HepG2 (cell line): ENCODE data around the gene FETUB. TPM values are rescaled to one million over a fixed set of nuclear protein-coding genes. Genes with fewer than 3 reads are reported as not detected.

Experiments used
- AKAP8 ChIP-seq: sonication (generic); formaldehyde crosslinking; IDR thresholded peaks from 2 replicates; pipeline ENCODE4 v1.5.1; 2020; ENCODE audit warnings: mild to moderate bottlenecking, missing genetic modification reagents
- GTF3A ChIP-seq: sonication (generic); formaldehyde crosslinking; conservative IDR thresholded peaks from 2 replicates; pipeline ENCODE4 v1.4.0; 2020; ENCODE audit warnings: mild to moderate bottlenecking, missing genetic modification reagents
- GZF1 ChIP-seq: sonication (generic); formaldehyde crosslinking; IDR thresholded peaks from 2 replicates; pipeline ENCODE4 v1.5.1; 2020; ENCODE audit warnings: mild to moderate bottlenecking, missing genetic modification reagents
- HNRNPLL ChIP-seq: fragments of 200-400 bp; formaldehyde crosslinking; IDR thresholded peaks from 2 replicates; pipeline ENCODE4 v1.6.1; 2017; ENCODE audit warnings: mild to moderate bottlenecking, low read depth, low read length; ENCODE audit not compliant: poor library complexity, severe bottlenecking
- IKZF4 ChIP-seq: sonication (generic); formaldehyde crosslinking; IDR thresholded peaks from 2 replicates; pipeline ENCODE4 v1.5.1; 2020; ENCODE audit warnings: borderline replicate concordance, mild to moderate bottlenecking, low read depth, missing genetic modification reagents; ENCODE audit errors: not compliant biosample characterization
- MXD4 ChIP-seq: IDR thresholded peaks from 2 replicates; pipeline ENCODE4 v1.6.1; 2016; ENCODE audit warnings: mild to moderate bottlenecking, missing biosample characterization, missing genetic modification reagents
- SNAI1 ChIP-seq: sonication (generic); formaldehyde crosslinking; IDR thresholded peaks from 2 replicates; pipeline ENCODE4 v1.5.0; 2020; ENCODE audit warnings: mild to moderate bottlenecking, missing genetic modification reagents, borderline replicate concordance
- SOX6 ChIP-seq, 2 experiments: fragments of 450-650 bp in 1 of 2; sonication (generic) in 1 of 2; formaldehyde crosslinking in 1 of 2; IDR thresholded peaks; 2 replicates each; pipeline versions ENCODE4 v1.4.0 to v1.6.1; 2017 to 2020; ENCODE audit warnings: antibody characterized with exemption in 1 of 2, mild to moderate bottlenecking in 1 of 2, missing genetic modification reagents in 1 of 2
- SYNCRIP ChIP-seq: fragments of 200-400 bp; formaldehyde crosslinking; IDR thresholded peaks from 2 replicates; pipeline ENCODE4 v1.6.1; 2018; ENCODE audit warnings: mild to moderate bottlenecking, low read depth, low read length; ENCODE audit not compliant: insufficient read depth
- TSC22D2 ChIP-seq: sonication (generic); formaldehyde crosslinking; IDR thresholded peaks from 2 replicates; pipeline ENCODE4 v1.5.1; 2020; ENCODE audit warnings: missing genetic modification reagents, mild to moderate bottlenecking, borderline replicate concordance
- ZBTB20 ChIP-seq: sonication (generic); formaldehyde crosslinking; IDR thresholded peaks from 2 replicates; pipeline ENCODE4 v1.8.1; 2023; ENCODE audit warnings: missing genetic modification reagents, low read depth, mild to moderate bottlenecking, borderline replicate concordance
- ZBTB39 ChIP-seq: sonication (generic); formaldehyde crosslinking; IDR thresholded peaks from 2 replicates; pipeline ENCODE4 v1.5.0; 2020; ENCODE audit warnings: missing genetic modification reagents
- ZBTB40 ChIP-seq, 2 experiments: fragments of 450-650 bp in 1 of 2; sonication (generic) in 1 of 2; formaldehyde crosslinking in 1 of 2; IDR thresholded peaks; 2 replicates each; pipeline versions ENCODE4 v1.6.1 to v1.8.0; 2016 to 2022; ENCODE audit warnings: antibody characterized with exemption in 1 of 2, mild to moderate bottlenecking in 1 of 2, missing genetic modification reagents in 1 of 2
- ZNF264 ChIP-seq: sonication (generic); formaldehyde crosslinking; IDR thresholded peaks from 2 replicates; pipeline ENCODE4 v1.4.0; 2020; ENCODE audit warnings: missing genetic modification reagents
- ZNF563 ChIP-seq: sonication (generic); formaldehyde crosslinking; IDR thresholded peaks from 2 replicates; pipeline ENCODE4 v1.8.0; 2022; ENCODE audit warnings: mild to moderate bottlenecking, moderate library complexity, missing genetic modification reagents
- ZNF75D ChIP-seq: sonication (generic); formaldehyde crosslinking; IDR thresholded peaks from 2 replicates; pipeline ENCODE4 v1.8.1; 2023; ENCODE audit warnings: missing genetic modification reagents, mild to moderate bottlenecking, borderline replicate concordance
- polyA plus RNA-seq, 8 experiments: library from polyadenylated mRNA; depleted of rRNA in 3 of 8; stranded (reverse) in 7 of 8; unstranded in 1 of 8; fragments of >200 nt; fragmentation: Illumina TruSeq in 4 of 8; extraction: Trizol in 4 of 8; gene quantifications; 2 replicates each; pipeline versions ENCODE4 v1.2.1 to v1.2.3, GENCODE V29; 2011 to 2016; ENCODE audit warnings: low read depth in 4 of 8, missing spikeins in 1 of 8, mixed read lengths in 1 of 8; ENCODE audit not compliant: insufficient read depth in 1 of 8
- total RNA-seq, 5 experiments: library from RNA; depleted of rRNA; stranded (reverse); fragments of >200 nt; fragmentation: Illumina TruSeq; extraction: Trizol; gene quantifications; 2 replicates each; pipeline ENCODE4 v1.2.3, GENCODE V29; 2016; ENCODE audit warnings: low read depth in 1 of 5

The FETUB gene
- total and polyA plus RNA-seq, 2 of the 13 experiments (the other 11 are each of a cell fraction or from before 2014, with no cell fraction given) = 2.1 to 4.4 TPM

- no peak for TF ChIP-seq ZBTB40 (IDR thresholded peaks at IDR 0.05)
- TF ChIP-seq ZBTB40 (CRISPR knock-in tag; IDR thresholded peaks at IDR 0.05) = peak; percentile 35; the same call in 1 of the 2 replicates
- TF ChIP-seq GTF3A = no peak; the same call in 1 of the 2 replicates
- no peak for TF ChIP-seq SOX6 (IDR thresholded peaks at IDR 0.05)
- peak; percentile 46 for TF ChIP-seq SOX6 (CRISPR knock-in tag; IDR thresholded peaks at IDR 0.05)
- TF ChIP-seq HNRNPLL = peak; percentile 46
- TF ChIP-seq GZF1 = no peak
- TF ChIP-seq AKAP8 (CRISPR knock-in tag) = peak; percentile 99
- no peak for TF ChIP-seq SYNCRIP
- peak; percentile 73; the same call in 1 of the 2 replicates for TF ChIP-seq SNAI1 (CRISPR knock-in tag)
- TF ChIP-seq TSC22D2 (CRISPR knock-in tag) = 0 out of 2 replicates have a peak, but pooled peaks have one; percentile 4
- TF ChIP-seq ZNF264 (CRISPR knock-in tag) = peak; percentile 64
- TF ChIP-seq ZNF563 = peak; percentile 48; the same call in 1 of the 2 replicates
- TF ChIP-seq ZBTB39 = peak; percentile 70; the same call in 1 of the 2 replicates
- no peak for TF ChIP-seq ZNF75D (CRISPR knock-in tag)
- TF ChIP-seq ZBTB20 (CRISPR knock-in tag) = no peak; the same call in 1 of the 2 replicates
- TF ChIP-seq MXD4 (CRISPR knock-in tag) = 0 out of 2 replicates have a peak, but pooled peaks have one; percentile 7
- TF ChIP-seq IKZF4 = peak; percentile 46
These were observed 19.7 kb upstream of the FETUB start (continued) for GRCh38 chr3:186620213-186621092.
